ENCODE data around the gene DDX41.

DDX41 gene

GRCh38 chr5:177524539-177524900 is 7.8 kb upstream of the DDX41 start:
- no peak for DNase-seq (ENCODE audit: low read depth)
- TF ChIP-seq, protein P1, sequence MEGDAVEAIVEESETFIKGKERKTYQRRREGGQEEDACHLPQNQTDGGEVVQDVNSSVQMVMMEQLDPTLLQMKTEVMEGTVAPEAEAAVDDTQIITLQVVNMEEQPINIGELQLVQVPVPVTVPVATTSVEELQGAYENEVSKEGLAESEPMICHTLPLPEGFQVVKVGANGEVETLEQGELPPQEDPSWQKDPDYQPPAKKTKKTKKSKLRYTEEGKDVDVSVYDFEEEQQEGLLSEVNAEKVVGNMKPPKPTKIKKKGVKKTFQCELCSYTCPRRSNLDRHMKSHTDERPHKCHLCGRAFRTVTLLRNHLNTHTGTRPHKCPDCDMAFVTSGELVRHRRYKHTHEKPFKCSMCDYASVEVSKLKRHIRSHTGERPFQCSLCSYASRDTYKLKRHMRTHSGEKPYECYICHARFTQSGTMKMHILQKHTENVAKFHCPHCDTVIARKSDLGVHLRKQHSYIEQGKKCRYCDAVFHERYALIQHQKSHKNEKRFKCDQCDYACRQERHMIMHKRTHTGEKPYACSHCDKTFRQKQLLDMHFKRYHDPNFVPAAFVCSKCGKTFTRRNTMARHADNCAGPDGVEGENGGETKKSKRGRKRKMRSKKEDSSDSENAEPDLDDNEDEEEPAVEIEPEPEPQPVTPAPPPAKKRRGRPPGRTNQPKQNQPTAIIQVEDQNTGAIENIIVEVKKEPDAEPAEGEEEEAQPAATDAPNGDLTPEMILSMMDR (conservative IDR thresholded peaks at IDR 0.05; ENCODE audit: control insufficient read depth, insufficient read depth, low read depth, low read length) = no peak
- no peak overlapping the region for H3K4me3 ChIP-seq (ENCODE audit: control insufficient read depth, low read depth, low read length)

- DNase-seq (ENCODE audit: low read depth) = no peak
- TF ChIP-seq, protein P1 (conservative IDR thresholded peaks at IDR 0.05; ENCODE audit: control insufficient read depth, insufficient read depth, low read depth, low read length) = no peak
- no peak overlapping the region for H3K4me3 ChIP-seq (ENCODE audit: control insufficient read depth, low read depth, low read length)
These were observed 7.2 kb upstream of the DDX41 start for GRCh38 chr5:177523711-177524538.

DNA sequence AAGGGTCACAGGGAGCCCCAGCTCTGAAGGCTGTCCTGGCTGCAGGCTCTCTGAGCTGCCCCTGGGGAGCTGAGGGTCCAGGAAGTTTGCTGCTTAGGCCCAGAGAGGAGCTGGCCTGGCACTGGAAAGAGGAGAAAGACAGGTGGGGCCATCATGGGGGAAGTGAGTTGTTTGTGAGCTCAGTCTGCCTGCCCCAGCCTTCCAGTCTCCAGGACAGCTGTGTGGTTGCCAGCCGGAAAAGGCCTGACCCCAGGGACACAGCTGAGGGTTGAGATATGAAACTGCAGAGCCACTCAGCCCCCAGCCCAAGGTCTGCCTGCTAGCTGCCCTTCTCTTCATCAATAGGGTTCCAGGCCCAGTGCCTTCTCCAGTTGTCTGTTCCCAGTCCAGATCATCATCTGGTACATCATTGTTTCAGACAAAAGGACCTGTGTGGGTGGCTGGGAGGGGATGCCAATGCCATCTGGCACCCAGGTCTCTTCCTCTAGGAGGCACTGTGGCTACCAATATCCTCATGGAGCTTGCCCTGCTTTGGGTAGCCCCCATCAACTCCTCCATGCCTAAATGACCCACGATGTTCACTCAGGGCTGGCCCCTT is 4.3 kb upstream of the DDX41 start:
- no peak overlapping the region for H3K4me3 ChIP-seq (ENCODE audit: control insufficient read depth, low read depth, low read length)
- TF ChIP-seq, protein P1 (conservative IDR thresholded peaks at IDR 0.05; ENCODE audit: control insufficient read depth, insufficient read depth, low read depth, low read length) = peak; percentile 14
- no peak for DNase-seq (ENCODE audit: low read depth)

GRCh38 chr5:177520271-177520670 is 3.5 kb upstream of the DDX41 start:
- H3K4me3 ChIP-seq (ENCODE audit: control insufficient read depth, low read depth, low read length) = no peak overlapping the region
- no peak for DNase-seq (ENCODE audit: low read depth)
- TF ChIP-seq, protein P1 (conservative IDR thresholded peaks at IDR 0.05; ENCODE audit: control insufficient read depth, insufficient read depth, low read depth, low read length) = no peak

GRCh38 chr5:177519463-177520235 is 2.9 kb upstream of the DDX41 start:
- H3K4me3 ChIP-seq (ENCODE audit: control insufficient read depth, low read depth, low read length) = no peak overlapping the region
- TF ChIP-seq, protein P1 (conservative IDR thresholded peaks at IDR 0.05; ENCODE audit: control insufficient read depth, insufficient read depth, low read depth, low read length) = no peak
- DNase-seq (ENCODE audit: low read depth) = no peak

GRCh38 chr5:177515580-177515979 is 1.2 kb downstream of the DDX41 start:
- H3K4me3 ChIP-seq (ENCODE audit: control insufficient read depth, low read depth, low read length) = peak overlapping the region; percentile 94
- no peak for DNase-seq (ENCODE audit: low read depth)
- TF ChIP-seq, protein P1 (conservative IDR thresholded peaks at IDR 0.05; ENCODE audit: control insufficient read depth, insufficient read depth, low read depth, low read length) = no peak
